Femur (tissue), 1 donor: ENCODE results near the gene JOSD1.
"Not testable (repeated sequence)": the region's sequence is repeated elsewhere in the genome, so short reads cannot be mapped to it uniquely, and the experiment has no call there.

ENCODE experiments used
- DNase-seq: peaks from one replicate; pipeline ENCODE4 v3.0.0-alpha.2; 2017

The JOSD1 gene

GRCh38 chr22:38675833-38676232 lies 24.9 kb downstream of the JOSD1 start:
- DNase-seq = no peak

- no peak for DNase-seq
These were observed 25.9 kb downstream of the JOSD1 start for GRCh38 chr22:38674888-38675287.

GRCh38 chr22:38657045-38657909 lies 43.5 kb downstream of the JOSD1 start:
- DNase-seq = no peak

- DNase-seq = peak; percentile 94
These were observed 44.3 kb downstream of the JOSD1 start, which contains the start of the genes CBY1 and FAM227A for GRCh38 chr22:38656256-38657044. Gene CBY1, plus strand, starts transcription at chr22:38656638. Its CDS starts 11,417 bp downstream, at chr22:38668055. Gene FAM227A, minus strand, starts transcription at chr22:38656392. Its CDS starts 6,224 bp downstream, at chr22:38650168.

GRCh38 chr22:38655519-38656255 lies 45.1 kb downstream of the JOSD1 start:
- no peak for DNase-seq

- DNase-seq = no peak
These were observed 47.0 kb downstream of the JOSD1 start for GRCh38 chr22:38653741-38654140.

- no peak for DNase-seq
These were observed 47.9 kb downstream of the JOSD1 start for GRCh38 chr22:38652859-38653258.

- no peak for DNase-seq
These were observed 50.8 kb downstream of the JOSD1 start for GRCh38 chr22:38649841-38650522.

- no peak for DNase-seq
These were observed 55.3 kb downstream of the JOSD1 start for GRCh38 chr22:38645430-38645829.

GRCh38 chr22:38644245-38644644 lies 56.5 kb downstream of the JOSD1 start:
- DNase-seq = not testable (repeated sequence)

- no peak for DNase-seq
These were observed 59.2 kb downstream of the JOSD1 start for GRCh38 chr22:38641476-38642040.

- DNase-seq = no peak
These were observed 62.0 kb downstream of the JOSD1 start for GRCh38 chr22:38638728-38639127.

- no peak for DNase-seq
These were observed 62.5 kb downstream of the JOSD1 start for GRCh38 chr22:38638216-38638615.
